Endothelial cell of umbilical vein (primary cell): ENCODE results near the gene CPNE6. TPM values are rescaled to one million over a fixed set of nuclear protein-coding genes. Genes with fewer than 3 reads are reported as not detected.

ENCODE experiments used
- BruUV-seq: library from RNA; stranded (reverse); fragments of 400-500 nt; replicated peaks from 2 replicates; lab custom pipeline; 2021; lab: Mats Ljungman, UMichigan
- CTCF ChIA-PET: fragments of 300-600, 350-600 bp; sonication (Branson Sonifier 250); formaldehyde crosslinking; loops from one replicate; lab custom pipeline; 2021; ENCODE audit warnings: antibody characterized with exemption, inconsistent platforms; lab: Charles Lee
- POLR2A ChIA-PET: fragments of 300-600, 350-600 bp; sonication (Branson Sonifier 250); formaldehyde crosslinking; loops from one replicate; lab custom pipeline; 2021; ENCODE audit warnings: antibody characterized with exemption, inconsistent platforms; lab: Charles Lee
- DNase-seq: peaks from one replicate; pipeline ENCODE4 v3.0.0-alpha.2; 2011; ENCODE audit warnings: low read depth, low spot score
- FAIRE-seq: peaks from 2 replicates; lab custom pipeline; 2011; peaks lifted over from hg19 to GRCh38; lab: Jason Lieb, UNC
- H2AFZ ChIP-seq: 2 replicates; pipeline ENCODE4 v1.6.0; 2012; ENCODE audit warnings: low read depth, low read length, control low read depth, inconsistent platforms
- H3K27ac ChIP-seq: 2 replicates; pipeline ENCODE4 v1.5.1; 2011; ENCODE audit warnings: low read depth, mild to moderate bottlenecking, control low read depth, low read length, moderate library complexity; ENCODE audit not compliant: insufficient read depth
- H3K27me3 ChIP-seq, 2 experiments: 2 replicates each; pipeline versions ENCODE4 v1.6.0 to v1.6.1; 2011; ENCODE audit warnings: low read length in 2 of 2, mixed read lengths in 1 of 2; ENCODE audit not compliant: control insufficient read depth in 2 of 2, insufficient read depth in 2 of 2
- H3K36me3 ChIP-seq, 2 experiments: 2 replicates in 1 of 2; 3 replicates in 1 of 2; pipeline ENCODE4 v1.5.1; 2011; ENCODE audit warnings: low read length in 2 of 2, mild to moderate bottlenecking in 1 of 2, moderate library complexity in 1 of 2; ENCODE audit not compliant: control insufficient read depth in 2 of 2, insufficient read depth in 2 of 2; ENCODE audit errors: extremely low read depth in 1 of 2
- H3K4me1 ChIP-seq: 3 replicates; pipeline ENCODE4 v1.5.1; 2011; ENCODE audit warnings: mild to moderate bottlenecking, low read length; ENCODE audit not compliant: control insufficient read depth, insufficient read depth; ENCODE audit errors: extremely low read depth
- H3K4me2 ChIP-seq: 2 replicates; pipeline ENCODE4 v1.6.1; 2011; ENCODE audit warnings: low read length, control low read depth, mixed read lengths; ENCODE audit not compliant: insufficient read depth
- H3K4me3 ChIP-seq, 3 experiments: fragments of 200-600 bp in 1 of 3; sonication (generic), shearing (Covaris generic) in 1 of 3; replicated peaks in 1 of 3; 2 replicates each; pipeline ENCODE4 v1.5.1; 2011 to 2016; ENCODE audit warnings: control low read depth in 3 of 3, low read length in 3 of 3, mild to moderate bottlenecking in 2 of 3, inconsistent platforms in 1 of 3, low read depth in 1 of 3, moderate library complexity in 1 of 3; ENCODE audit not compliant: insufficient read depth in 1 of 3
- H3K79me2 ChIP-seq: 2 replicates; pipeline ENCODE4 v1.6.0; 2012; ENCODE audit warnings: low read length, inconsistent platforms; ENCODE audit not compliant: control insufficient read depth, insufficient read depth
- H3K9ac ChIP-seq: replicated peaks from 2 replicates; pipeline ENCODE3; 2011; ENCODE audit warnings: low read length, control low read depth; ENCODE audit not compliant: insufficient read depth; ENCODE audit errors: extremely low read depth
- H3K9me1 ChIP-seq: replicated peaks from 3 replicates; pipeline ENCODE4 v1.6.0; 2011; ENCODE audit warnings: mild to moderate bottlenecking, low read length; ENCODE audit not compliant: control insufficient read depth, insufficient read depth; ENCODE audit errors: extremely low read depth
- H3K9me3 ChIP-seq: replicated peaks from 2 replicates; pipeline ENCODE4 v1.5.1; 2012; ENCODE audit warnings: low read length, inconsistent platforms; ENCODE audit not compliant: control insufficient read depth, insufficient read depth
- H4K20me1 ChIP-seq: replicated peaks from 2 replicates; pipeline ENCODE3; 2011; ENCODE audit warnings: mild to moderate bottlenecking, low read length; ENCODE audit not compliant: control insufficient read depth, insufficient read depth; ENCODE audit errors: extremely low read depth
- EZH2 ChIP-seq: IDR thresholded peaks from 2 replicates; pipeline ENCODE4 v1.6.1; 2012; ENCODE audit warnings: borderline replicate concordance, low read depth, mild to moderate bottlenecking, moderate library complexity, low read length, inconsistent platforms; ENCODE audit not compliant: severe bottlenecking
- FOS ChIP-seq: IDR thresholded peaks from 2 replicates; pipeline ENCODE4 v1.6.1; 2011; ENCODE audit warnings: mild to moderate bottlenecking, low read length, moderate library complexity, borderline replicate concordance; ENCODE audit not compliant: insufficient read depth
- GATA2 ChIP-seq: IDR thresholded peaks from 2 replicates; pipeline ENCODE4 v1.7.0; 2011; ENCODE audit warnings: low read depth, mild to moderate bottlenecking, moderate library complexity, mixed read lengths, low read length; ENCODE audit not compliant: insufficient read length, insufficient read depth
- JUN ChIP-seq: IDR thresholded peaks from 2 replicates; pipeline ENCODE4 v1.6.1; 2011; ENCODE audit warnings: borderline replicate concordance, low read depth; ENCODE audit not compliant: insufficient read length, insufficient read depth
- MYC ChIP-seq: IDR thresholded peaks from one replicate; pipeline ENCODE4 v1.6.1; 2011; ENCODE audit warnings: mild to moderate bottlenecking, low read depth, low read length
- POLR2A ChIP-seq: IDR thresholded peaks from 2 replicates; pipeline ENCODE4 v1.6.1; 2012; ENCODE audit warnings: low read depth, mild to moderate bottlenecking, control low read depth, low read length
- POLR2AphosphoS5 ChIP-seq: IDR thresholded peaks from 2 replicates; pipeline ENCODE4 v1.6.1; 2012; ENCODE audit warnings: low read depth, mild to moderate bottlenecking, control low read depth, low read length, moderate library complexity; ENCODE audit not compliant: insufficient read depth
- dilution Hi-C: fragments of 300-500 bp; cut with MboI; formaldehyde crosslinking; loops from one replicate; pipeline ENCODE4 v1.15.0; 2019; ENCODE audit warnings: low sequenced_read_pairs; ENCODE audit not compliant: extremely low pct_ligation_motif_present
- intact Hi-C: fragments of 100-400 bp; cut with micrococcal nuclease; formaldehyde crosslinking; loops from one replicate; pipeline ENCODE4 v1.10.0; 2022
- polyA plus RNA-seq, 4 experiments: library from polyadenylated mRNA; depleted of rRNA in 3 of 4; stranded (reverse) in 3 of 4; unstranded in 1 of 4; fragments of >200 nt; gene quantifications; 2 replicates each; pipeline versions ENCODE4 v1.2.1 to v1.2.3, GENCODE V29; 2011 to 2012; ENCODE audit warnings: missing spikeins in 1 of 4
- total RNA-seq: library from RNA; stranded (reverse); gene quantifications from 2 replicates; pipeline ENCODE4 v1.2.3, GENCODE V29; 2021
- TF ChIP-seq, protein P1 (sequence below): IDR thresholded peaks from 2 replicates; pipeline ENCODE4 v1.6.1; 2011; ENCODE audit not compliant: insufficient read depth, insufficient read length
- TF ChIP-seq, protein P2 (sequence below), 2 donors: IDR thresholded peaks; 1 replicate in 1 of 2; 2 replicates in 1 of 2; pipeline ENCODE4 v1.5.1; 2011; ENCODE audit warnings: low read length in 2 of 2, mild to moderate bottlenecking in 2 of 2, moderate library complexity in 2 of 2, control low read depth in 1 of 2, inconsistent platforms in 1 of 2, low read depth in 1 of 2; ENCODE audit not compliant: insufficient read depth in 1 of 2; ENCODE audit errors: extremely low read depth in 1 of 2

Gene CPNE6
- total and polyA plus RNA-seq, 2 donors (not counting 3 experiments of a cell fraction or from before 2014, with no cell fraction given): not detected

DNA sequence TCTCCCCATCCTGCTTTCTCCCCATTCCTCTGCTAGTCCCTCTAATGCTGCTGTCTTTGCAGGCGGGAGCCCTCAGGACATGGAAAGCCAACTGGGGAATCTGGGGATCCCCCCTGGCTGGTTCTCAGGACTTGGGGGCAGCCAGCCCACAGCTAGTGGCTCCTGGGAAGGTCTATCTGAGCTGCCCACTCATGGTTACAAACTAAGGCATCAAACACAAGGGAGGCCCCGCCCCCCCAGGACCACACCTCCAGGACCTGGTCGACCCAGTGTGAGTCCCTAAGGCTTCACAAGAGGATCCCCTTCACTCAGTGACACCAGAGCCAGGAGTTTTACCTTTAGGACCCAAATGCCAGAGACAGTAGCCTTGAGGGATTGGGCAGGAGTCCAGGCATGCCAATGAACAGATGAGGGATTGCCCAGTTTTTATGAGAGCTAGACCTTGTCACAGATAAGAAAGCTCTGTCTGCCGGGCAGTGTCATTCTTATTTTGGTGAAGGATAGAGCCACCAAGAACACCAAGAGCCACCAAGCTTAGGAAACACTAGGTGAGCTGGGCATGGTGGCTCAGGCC lies 8.0 kb upstream of the CPNE6 start:
- ChIA-PET CTCF (interaction anchor here (0.8 to 5.2 kb wide), 2 partner anchors 9 to 46 kb away, joined by 3 to 26 read pairs; no protein-coding TSS in a partner anchor), POLR2A (no interaction called here)
- dilution Hi-C loops: no loop called here
- peaks cover 0 to 1% of the 10 kb centered on the region in 2 experiments for H3K27me3 ChIP-seq
- FAIRE-seq (no peak), DNase-seq (no peak)
- H2AFZ ChIP-seq: no peak overlapping the region
- no peak overlapping the region for H3K27ac ChIP-seq
- H3K36me3 ChIP-seq: no peaks in the 10 kb centered on the region
- H4K20me1 ChIP-seq: no peaks in the 10 kb centered on the region
- no TSS peak for BruUV-seq
- TF ChIP-seq MYC (no peak), JUN (no peak), POLR2AphosphoS5 (no peak), FOS (no peak), GATA2 (no peak), POLR2A (no peak), EZH2 (no peak)
- TF ChIP-seq, protein P1, sequence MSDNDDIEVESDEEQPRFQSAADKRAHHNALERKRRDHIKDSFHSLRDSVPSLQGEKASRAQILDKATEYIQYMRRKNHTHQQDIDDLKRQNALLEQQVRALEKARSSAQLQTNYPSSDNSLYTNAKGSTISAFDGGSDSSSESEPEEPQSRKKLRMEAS: no peak
- TF ChIP-seq, protein P2, sequence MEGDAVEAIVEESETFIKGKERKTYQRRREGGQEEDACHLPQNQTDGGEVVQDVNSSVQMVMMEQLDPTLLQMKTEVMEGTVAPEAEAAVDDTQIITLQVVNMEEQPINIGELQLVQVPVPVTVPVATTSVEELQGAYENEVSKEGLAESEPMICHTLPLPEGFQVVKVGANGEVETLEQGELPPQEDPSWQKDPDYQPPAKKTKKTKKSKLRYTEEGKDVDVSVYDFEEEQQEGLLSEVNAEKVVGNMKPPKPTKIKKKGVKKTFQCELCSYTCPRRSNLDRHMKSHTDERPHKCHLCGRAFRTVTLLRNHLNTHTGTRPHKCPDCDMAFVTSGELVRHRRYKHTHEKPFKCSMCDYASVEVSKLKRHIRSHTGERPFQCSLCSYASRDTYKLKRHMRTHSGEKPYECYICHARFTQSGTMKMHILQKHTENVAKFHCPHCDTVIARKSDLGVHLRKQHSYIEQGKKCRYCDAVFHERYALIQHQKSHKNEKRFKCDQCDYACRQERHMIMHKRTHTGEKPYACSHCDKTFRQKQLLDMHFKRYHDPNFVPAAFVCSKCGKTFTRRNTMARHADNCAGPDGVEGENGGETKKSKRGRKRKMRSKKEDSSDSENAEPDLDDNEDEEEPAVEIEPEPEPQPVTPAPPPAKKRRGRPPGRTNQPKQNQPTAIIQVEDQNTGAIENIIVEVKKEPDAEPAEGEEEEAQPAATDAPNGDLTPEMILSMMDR (IDR thresholded peaks at IDR 0.05; ENCODE audit: extremely low read depth in 1 of 2, insufficient read depth in 1 of 2, low read depth in 1 of 2, low read length in 2 of 2): no peak
- intact Hi-C loops: no loop called here
- no peaks in the 10 kb centered on the region for H3K9me3 ChIP-seq
- H3K79me2 ChIP-seq: no peaks in the 10 kb centered on the region
- H3K4me3 ChIP-seq: no peak overlapping the region
- H3K9me1 ChIP-seq: no peaks in the 10 kb centered on the region
- no peaks in the 10 kb centered on the region for H3K4me1 ChIP-seq
- H3K9ac ChIP-seq: no peak overlapping the region
- no peak overlapping the region for H3K4me2 ChIP-seq
